SKM-1 (cell line): ENCODE data around the gene DHX40.
"Not testable (repeated sequence)": the region's sequence is repeated elsewhere in the genome, so short reads cannot be mapped to it uniquely, and the experiment has no call there.

Experiments
- DNase-seq: peaks from one replicate; lab custom pipeline; 2025; ENCODE audit not compliant: unreplicated experiment; lab: John Stamatoyannopoulos, UW

DHX40 gene

DNA sequence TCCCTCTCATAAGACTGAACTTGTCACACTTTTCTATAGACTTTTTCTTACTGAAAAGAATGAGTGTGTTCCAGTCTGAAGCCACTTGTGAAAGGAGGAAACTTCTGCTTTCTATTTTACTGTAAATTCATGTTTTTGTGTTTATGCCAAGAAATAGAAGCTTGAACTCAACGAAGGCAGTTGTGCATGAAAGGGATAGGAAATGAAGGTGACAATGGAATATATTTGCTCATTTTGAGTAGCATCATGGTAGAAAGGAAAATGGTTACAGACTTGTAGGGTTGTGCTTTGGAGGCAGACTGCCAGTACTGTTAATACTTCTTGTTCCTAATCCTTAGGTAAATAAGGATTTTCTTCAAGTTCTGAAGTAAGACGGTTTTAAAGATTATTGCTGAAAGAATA lies 62.4 kb downstream of the DHX40 start:
- no peak for DNase-seq

DNA sequence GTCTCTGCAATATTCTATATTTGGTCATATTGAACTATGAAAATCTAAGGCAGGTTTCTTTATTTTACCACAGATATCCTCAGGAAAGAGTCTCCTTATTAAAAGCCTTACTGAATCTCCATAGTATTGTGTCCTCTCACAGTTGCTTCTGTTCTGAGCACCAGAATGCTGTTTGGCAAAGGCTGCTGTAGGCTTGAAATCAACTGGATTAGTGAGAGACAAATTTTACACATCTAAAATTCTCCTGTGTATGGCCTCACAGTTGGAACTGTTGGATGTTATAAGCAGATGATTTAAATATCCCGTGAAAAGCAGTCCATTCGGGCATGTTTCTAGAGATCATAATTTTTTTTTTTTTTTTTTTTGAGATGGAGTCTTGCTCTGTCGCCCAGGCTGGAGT lies 63.8 kb downstream of the DHX40 start:
- DNase-seq: no peak

DNA sequence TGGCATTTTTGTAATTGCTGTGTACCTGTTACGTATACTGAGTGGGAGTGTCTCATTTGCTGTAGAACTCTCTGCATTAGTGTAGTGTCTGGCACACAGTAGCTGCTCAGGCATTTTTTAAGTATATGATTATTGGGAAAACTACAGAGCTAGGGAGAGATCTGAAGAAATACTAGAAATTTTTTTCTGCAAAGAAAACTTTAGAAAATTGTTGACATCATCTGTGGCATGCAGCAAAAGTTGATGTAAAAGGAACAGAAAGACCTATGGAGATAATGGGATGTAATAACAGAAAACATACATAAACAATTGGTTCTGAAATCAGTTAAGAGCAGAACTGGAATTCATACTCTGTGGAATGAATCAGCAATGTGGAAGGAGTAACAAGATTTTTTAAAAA lies 65.9 kb downstream of the DHX40 start:
- DNase-seq: no peak

DNA sequence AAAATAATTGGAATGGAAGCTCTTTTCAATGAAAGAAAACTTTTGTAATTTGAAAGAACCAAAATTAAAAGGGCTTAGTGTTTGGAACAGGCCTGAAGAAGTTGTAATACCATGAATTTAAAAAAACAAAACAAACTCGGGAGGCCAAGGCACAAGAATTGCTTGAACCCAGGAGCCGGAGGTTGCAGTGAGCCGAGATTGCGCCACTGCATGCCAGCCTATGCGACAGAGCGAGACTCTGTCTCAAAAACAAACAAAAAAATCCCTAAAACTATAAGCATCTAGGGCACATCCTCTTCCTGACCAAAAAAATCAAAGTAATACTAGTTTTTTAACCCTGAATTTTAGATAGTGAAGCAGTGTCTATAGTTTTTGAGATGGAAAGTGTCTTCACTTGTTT lies 67.0 kb downstream of the DHX40 start:
- no peak for DNase-seq

DNA sequence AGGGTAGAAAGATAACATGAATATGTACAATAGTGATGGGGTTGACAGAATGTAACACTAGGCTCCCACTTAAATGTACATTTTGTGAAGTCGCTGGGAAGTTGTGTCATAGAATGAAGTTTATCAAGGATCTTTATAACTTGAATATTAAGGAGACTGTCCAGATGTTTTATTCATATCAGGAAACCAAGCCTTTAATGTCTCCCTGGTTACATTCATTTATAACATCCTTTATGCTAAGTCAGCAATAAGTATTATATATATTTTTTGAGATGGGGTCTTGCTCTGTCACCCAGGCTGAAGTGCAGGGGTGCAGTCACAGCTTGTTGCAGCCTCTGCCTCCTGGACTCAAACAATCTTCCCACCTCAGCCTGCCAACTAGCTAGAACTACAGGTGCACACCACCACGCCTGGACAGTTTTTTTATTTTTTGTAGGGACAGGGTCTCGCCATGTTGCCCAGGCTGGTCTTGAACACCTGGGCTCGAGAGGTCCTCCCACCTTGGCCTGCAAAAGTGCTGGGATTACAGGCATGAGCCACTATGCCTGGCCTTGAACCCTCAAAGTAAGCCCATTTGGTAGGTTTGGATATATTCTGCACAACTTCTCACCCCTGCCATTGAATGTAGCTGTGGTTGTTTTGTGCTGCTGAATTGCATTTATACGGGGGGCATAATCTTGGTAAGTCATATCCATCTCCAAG lies 68.4 kb downstream of the DHX40 start:
- DNase-seq: no peak

DNA sequence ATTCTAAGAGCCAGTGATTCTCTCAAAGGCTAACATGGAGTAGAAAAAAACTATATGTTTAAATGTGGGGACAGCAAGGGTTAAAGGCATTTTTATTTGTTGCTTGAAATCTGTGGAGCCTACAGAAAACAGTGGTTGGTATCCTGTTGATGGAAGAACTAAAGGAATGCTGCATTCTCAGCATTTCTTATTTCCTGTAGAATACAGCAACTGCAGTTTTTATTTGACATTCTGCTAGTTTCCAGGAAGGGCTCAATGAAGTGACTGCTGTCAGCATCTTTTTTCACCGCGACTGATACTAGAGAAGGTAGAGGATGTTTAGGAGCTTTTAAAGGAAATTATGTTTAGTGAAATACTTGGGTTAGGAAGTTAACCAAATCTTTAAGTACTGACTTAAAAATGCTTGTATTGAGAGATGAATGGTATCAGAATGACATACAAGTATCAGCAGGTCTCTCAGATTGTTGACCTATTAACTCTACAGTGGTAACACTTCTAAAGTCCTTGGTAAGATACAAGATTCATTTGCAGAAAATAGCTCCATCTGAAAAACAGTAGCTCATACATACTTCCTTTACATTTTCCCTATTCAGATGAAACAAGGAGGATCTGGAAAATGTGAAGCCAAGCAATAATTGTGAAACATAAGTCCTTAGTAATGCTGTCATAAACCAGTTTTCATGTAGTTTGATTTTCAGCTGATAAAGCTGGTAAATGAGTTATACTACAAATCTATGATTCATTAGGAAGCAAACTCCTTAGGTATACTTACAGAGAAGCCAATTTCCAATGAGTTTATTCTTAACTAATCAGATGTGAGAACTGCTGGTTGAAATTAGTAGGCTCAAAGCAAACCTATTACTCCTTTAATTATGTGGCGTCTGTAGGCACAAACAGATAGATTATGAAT lies 69.5 kb downstream of the DHX40 start:
- DNase-seq: no peak

DNA sequence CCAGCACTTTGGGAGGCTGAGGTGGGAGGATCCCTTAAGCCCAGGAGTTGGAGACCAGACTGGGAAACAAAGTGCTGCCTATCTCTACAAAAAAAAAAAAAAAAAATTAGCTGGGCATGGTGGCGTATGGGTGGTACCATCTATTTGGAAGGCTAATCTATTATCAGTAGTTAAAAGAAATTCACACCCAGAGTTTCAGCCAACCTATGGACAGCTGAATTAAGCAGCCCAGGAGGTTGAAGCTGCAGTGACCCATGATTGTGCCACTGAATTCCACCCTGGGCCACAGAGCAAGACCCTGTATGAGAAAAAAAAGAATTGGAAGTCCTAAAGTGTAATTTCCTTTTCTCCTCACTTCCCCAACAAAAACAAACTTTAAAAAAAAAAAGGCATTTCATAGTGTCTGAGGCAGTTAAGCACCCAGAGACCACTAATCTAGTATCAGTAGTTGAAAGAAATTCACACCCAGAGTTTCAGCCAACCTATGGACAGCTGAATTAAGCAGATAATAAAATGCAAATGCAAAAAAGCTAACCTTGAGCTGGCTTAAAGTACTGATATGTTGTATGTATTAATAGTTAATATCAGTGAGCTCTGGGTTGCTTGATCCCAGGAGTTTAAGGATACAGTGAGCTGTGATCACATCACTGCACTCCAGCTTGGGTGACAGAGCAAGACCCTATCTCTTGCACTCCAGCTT lies 72.4 kb downstream of the DHX40 start:
- no peak for DNase-seq

DNA sequence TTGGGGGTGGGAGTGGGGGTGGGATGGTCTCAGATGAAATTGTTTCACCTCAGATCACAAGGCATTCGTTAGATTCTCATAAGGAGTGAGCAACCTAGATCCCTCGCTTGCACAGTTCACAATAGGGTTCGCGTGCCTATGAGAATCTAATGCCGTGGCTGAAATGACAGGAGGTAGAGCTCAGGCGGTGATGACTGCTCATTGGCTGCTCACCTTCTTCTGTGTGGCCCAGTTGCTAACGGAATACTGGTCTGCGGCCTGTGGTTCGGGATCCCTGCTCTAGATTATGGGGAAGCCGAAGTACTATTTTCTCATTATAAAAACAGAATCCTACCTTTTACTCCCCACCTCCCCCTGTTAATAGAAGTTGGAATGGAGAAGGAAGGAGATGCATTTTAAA lies 73.1 kb downstream of the DHX40 start:
- no peak for DNase-seq

DNA sequence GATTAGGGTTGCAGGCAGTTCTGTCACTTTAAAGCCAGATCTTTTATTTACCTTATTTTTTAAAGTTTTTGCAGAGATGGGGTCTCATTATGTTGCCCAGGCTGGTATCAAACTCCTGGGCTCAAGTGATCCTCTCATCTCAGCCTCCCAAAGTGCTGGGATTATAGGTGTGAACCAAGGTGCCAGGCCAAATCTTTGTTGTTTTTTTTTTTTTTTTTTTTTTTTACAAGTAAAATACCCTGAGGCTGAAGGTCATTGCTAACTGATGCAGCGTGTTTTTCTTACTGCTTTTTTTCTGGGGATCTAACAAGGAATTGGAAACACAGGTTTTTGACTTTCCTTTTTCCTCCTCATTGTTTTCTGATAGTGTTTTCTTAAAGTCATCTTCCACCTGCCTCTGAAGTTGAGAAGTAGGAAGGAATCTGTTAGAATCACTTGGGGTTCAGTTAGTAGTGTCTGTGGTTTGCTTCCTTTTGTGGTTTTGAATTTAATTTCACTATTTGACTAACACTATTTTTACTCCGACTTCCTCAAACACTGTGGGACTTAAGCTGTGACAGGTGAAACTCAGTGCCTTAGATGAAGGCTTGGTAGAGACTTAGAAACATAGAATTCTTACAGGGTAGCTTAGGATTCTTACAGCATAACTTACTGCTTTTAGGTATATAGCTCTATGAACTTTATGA lies 76.5 kb downstream of the DHX40 start:
- peak; percentile 42 for DNase-seq

DNA sequence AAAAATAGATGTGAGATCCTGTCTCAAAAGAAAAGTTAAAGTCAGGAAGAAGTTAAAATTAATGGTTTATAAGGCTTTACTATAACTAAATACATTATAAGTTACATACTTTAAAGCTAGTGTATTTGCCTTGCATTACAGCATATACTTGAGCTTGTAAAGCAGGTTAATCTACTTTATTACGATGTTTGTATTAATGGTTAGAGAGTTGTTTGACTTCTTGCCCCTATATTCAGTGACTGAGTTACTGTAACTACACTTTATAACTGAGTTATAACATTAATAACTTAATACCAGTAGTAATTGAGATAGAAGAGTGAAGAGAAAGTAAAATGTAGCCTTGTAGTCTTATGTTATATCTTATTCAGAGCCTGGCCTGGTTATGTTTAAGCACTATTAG lies 77.2 kb downstream of the DHX40 start:
- DNase-seq: no peak

DNA sequence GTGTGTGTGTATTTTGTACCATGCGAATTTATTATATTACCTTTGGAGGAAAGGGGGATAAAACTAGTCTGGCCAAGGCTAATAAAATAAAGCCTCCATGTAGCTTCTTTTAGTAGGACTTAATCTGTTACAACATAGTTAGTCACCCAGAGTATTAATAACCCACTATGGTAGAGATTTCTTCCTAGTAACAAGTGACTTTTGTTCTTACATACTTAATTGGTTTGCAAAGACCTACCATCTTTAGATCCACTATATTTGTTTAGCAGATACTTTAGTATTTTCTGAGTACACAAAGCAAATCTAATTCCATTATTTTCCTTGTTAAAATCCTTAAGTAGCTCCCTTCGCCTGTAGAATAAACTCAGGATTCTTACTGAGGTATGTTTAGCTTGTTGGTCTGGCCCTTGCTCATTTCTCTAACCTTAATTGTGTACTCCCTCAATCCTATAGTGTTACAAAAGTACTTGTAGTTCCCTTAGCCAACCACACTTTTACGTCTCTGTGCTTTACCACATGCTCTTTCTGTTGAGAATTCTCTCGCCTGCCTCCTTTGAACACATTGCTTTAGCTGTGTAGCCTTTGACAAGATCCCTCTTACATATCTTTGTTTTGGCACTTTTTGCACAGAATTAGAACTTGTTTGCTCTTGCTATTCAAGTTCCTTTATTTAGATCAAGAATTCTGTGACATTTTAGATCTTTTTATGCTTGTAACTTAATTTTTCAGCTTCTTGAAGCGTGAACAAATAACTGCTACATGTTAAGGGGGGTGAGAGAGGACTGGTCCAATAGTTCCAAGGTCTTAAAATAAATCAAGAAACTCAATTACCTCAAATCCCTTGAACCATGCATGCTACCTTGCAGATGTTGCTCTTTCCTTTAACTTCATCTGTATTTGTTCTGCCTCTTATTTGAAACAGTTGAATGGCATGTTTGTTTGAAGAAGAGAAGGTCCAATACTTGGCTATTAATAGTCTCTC lies 78.0 kb downstream of the DHX40 start:
- no peak for DNase-seq

DNA sequence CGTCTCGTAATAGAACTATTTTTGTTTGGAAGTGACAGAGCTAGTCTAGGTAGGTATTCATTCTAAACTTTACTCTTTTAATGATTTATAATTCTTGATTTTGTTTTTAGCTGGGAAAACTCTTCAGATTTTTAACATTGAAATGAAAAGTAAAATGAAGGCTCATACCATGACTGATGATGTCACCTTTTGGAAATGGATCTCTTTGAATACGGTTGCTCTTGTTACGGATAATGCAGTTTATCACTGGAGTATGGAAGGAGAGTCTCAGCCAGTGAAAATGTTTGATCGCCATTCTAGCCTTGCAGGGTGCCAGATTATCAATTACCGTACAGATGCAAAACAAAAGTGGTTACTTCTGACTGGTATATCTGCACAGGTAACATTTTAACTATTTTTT lies 81.9 kb downstream of the DHX40 start:
- no peak for DNase-seq

DNA sequence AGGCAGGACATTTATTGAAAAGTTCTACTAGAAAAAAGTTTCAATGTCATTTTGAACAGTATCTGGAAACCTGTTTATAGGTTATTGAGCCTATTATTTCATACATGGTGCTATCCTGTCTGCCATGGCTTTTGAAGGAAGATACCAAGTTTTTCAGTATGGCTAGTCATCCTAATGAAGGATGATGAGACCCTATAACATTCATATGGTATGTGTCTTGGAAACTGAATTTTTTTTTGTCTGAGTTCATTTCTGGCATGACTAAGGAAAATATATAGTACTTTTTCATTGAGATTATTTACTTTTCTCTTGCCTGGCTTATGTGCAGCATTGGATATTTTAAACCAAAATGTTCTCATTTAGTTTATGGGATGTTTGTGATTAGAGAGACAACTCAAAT lies 84.5 kb downstream of the DHX40 start:
- DNase-seq: no peak

DNA sequence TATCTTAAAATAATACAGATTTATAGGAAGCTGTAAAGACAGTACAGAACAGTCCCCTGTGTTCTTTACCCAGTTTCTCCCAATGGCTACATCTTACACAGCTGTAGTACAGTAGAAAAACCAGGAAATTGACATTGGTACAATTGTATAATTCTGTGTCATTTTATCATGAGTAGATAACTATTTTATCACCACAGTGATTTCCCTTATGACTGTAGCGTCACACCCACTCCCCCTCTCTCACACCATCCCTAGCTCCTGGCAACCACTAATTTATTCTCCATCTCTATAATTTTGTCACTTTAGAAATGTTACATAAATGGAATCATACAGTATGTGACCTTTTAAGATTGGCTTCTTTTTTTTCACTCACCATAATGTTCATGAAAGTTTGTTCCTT lies 85.2 kb downstream of the DHX40 start:
- DNase-seq: no peak

DNA sequence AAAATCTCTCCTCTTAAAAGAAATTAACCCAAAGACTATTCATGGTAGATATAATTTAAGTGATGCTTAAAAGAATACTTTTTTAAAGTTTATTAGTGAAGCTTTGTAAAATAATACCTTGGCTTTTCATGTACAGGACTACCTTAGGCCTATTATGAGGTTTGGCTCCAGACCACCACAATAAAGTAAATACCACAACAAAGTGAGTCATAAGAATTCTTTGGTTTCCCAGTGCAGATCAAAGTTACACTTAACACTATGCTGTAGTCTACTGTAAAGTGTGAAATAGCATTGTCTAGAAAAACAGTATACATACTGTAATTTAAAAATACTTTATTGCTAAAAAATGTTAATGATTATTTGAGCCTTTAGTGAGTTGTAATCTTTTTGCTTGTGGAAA lies 85.9 kb downstream of the DHX40 start:
- DNase-seq: no peak

DNA sequence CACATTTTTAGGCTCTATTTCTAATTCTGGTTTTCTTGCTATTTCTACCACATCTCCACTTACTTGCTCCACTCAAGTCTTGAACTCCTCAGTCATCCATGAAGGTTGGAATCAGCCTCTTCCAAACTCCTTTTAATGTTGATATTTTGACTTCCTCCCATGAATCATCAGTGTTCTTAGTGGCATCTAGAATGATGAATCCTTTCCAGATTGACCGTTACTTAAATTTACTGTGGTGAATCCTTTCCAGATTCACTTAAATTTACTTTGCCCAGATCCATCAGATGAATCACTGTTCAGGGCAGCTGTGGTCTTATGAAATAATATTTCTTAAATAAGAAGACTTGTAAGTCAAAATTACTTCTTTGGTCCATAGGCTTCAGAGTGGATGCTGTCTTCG lies 86.7 kb downstream of the DHX40 start:
- DNase-seq: no peak

DNA sequence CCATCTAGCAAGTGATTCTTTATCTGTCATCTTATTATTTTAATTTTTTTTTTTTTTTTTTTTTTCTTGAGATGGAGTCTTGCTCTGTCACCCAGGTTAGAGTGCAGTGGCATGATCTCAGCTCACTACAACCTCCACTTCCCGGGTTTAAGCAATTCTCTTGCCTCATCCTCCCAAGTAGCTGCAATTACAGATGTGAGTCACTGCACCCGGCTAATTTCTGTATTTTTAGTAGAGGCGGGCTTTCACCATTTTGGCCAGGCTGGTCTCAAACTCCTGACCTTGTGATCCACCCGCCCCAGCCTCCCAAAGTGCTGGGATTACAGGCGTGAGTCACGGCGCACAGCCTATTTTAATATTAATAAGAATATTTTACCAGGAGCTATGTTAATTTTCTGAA lies 91.2 kb downstream of the DHX40 start:
- not testable (repeated sequence) for DNase-seq
